HG03378 (cell line): ENCODE results near the gene KIAA1328.
A peak's percentile ranks its signal among the peaks of the same experiment; 100 is the strongest.
"Not testable (repeated sequence)": the region's sequence is repeated elsewhere in the genome, so short reads cannot be mapped to it uniquely, and the experiment has no call there.

Experiments used
- ATAC-seq: cut with Tn5 transposase; IDR thresholded peaks from one replicate; pipeline ENCODE4 v1.9.1; 2021; ENCODE audit warnings: mild to moderate bottlenecking, moderate library complexity; ENCODE audit not compliant: unreplicated experiment

KIAA1328 gene

GRCh38 chr18:36885981-36886380 is 57.1 kb downstream of the KIAA1328 start:
- ATAC-seq, result no peak

- no peak for ATAC-seq
These were observed 58.2 kb downstream of the KIAA1328 start for GRCh38 chr18:36887114-36887513.

DNA sequence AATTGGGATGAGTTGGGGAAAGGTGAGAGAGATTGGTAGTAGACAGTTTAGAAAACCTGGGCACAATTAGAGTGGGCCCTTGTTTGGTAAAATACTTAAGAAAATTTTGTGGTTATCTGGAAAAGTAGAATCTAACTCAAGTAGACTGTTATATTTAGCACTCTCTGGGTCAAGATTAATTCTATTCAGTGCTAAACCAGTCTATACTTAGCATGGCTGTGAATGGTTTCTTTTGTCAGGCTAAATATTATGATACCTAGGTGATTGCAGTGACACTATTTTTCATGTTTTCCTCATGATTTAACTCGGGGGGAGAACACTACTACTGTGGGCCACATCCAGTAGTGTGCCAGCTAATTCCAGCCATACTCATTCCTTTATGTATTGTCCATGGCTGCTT is 58.9 kb downstream of the KIAA1328 start:
- no peak for ATAC-seq

DNA sequence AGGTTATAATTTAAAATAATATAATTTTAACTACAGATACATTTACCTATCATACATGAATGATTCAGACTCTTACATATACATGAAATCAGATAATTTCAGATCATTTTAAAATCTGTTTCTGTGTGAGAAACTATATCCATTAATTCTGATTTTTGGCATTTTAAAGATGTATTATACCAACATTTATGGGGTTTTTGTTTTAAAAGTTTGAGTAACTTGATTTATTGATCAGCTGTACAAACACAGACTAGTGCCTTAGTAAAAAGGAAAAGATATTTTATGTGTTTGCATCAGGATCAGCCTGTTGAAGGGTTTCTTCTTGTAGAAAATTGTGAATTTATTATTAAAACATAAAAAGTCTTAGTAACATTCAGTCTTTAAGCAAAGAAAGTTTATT is 59.9 kb downstream of the KIAA1328 start:
- no peak for ATAC-seq

- no peak for ATAC-seq
These were observed 60.4 kb downstream of the KIAA1328 start for GRCh38 chr18:36889321-36889720.

- no peak for ATAC-seq
These were observed 60.8 kb downstream of the KIAA1328 start for GRCh38 chr18:36889742-36890141.

- no peak for ATAC-seq
These were observed 61.7 kb downstream of the KIAA1328 start for GRCh38 chr18:36890598-36890997.

DNA sequence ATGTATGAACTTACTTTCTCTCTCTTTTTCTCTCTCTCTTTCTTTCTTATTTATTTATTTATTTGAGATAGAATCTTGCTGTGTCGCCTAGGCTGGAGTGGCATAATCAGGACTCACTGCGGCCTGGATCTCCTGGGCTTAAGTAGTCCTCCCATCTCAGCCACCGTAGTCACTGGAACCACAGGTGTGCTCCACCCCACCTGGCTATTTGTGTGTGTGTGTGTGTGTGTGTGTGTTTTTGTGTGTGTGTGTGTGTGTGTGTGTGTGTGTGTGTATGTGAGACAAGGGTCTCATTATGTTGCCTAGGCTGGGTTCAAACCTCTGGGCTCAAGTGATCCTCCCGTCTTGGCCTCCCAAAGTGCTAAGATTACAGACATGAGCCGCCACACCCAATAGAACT is 64.3 kb downstream of the KIAA1328 start:
- ATAC-seq, result no peak

- ATAC-seq, result no peak
These were observed 66.7 kb downstream of the KIAA1328 start for GRCh38 chr18:36895606-36896005.

DNA sequence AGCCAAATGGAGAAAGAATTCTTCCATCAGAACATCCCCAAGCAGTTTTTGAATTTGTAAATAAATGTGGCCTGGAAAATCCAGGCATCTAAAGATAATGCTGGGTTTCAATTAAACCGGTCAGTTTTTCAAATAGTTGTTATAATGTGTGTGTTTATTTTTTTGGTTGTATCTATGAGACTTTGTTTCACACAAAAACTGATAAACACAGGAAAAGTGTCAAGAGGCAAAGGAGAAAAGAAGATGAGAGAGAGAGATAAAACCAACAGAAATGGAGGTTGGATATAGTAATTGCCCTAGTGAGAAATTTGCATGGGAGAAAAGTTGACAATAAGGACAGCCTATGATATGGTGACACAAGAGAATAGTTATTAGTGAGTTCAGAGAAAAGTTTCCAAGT is 68.3 kb downstream of the KIAA1328 start:
- ATAC-seq, result no peak

- ATAC-seq, result no peak
These were observed 70.4 kb downstream of the KIAA1328 start for GRCh38 chr18:36899289-36899688.

GRCh38 chr18:36900466-36900865 is 71.5 kb downstream of the KIAA1328 start:
- ATAC-seq, result no peak

GRCh38 chr18:36901277-36901701 is 72.4 kb downstream of the KIAA1328 start:
- ATAC-seq, result no peak

DNA sequence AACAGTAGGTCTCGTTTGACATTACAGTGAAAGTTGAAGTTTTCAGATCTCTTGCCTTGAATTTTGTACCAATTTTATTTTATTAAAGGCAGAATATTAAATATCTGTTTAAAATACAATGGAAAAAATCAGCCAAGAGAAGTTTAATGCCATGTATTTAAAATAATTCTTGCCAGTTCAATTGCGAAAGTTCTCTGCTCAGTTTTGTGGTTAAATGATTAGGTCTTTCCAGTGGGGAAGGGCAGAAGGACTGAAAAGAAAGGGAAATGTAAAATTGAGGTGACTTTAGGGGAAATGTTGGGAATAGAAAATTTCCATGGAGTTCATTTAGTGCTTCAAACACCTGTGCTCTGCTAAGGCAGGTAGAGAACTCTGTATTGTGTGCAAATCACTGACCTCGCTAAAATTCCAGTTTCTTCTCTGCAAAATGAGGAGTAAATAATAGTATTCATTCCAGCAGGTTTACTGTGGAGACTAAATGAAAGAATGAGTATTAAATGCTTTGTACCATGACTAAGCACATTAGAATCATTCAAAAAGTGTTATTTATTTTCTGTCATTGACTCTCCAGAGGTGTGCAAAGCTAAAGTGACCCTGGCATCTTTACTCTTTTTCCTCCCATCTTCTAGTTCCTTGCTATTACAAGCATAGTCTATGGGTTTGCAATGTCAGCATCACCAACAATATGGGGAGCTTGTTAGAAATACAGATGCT is 74.4 kb downstream of the KIAA1328 start:
- no peak for ATAC-seq

DNA sequence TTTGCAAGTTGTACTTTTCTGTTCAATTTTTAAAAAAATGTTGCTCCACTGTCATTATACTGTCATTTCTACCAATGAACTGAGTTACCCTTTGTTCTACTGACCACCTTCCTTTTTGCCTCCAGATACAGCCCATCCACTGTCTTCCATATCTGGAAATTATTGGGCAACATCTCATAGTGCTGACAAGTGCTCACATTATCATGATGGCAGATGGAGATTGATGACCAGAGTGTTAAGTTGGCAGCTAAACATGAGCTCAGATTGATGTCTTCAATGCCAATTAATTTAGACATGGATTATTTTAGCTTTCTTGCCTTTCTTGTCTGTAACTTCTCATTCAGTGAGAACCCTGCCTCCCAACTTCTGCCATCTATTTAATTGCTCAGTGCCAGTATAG is 76.6 kb downstream of the KIAA1328 start:
- ATAC-seq, result no peak

GRCh38 chr18:36909282-36909681 is 80.4 kb downstream of the KIAA1328 start:
- not testable (repeated sequence) for ATAC-seq

DNA sequence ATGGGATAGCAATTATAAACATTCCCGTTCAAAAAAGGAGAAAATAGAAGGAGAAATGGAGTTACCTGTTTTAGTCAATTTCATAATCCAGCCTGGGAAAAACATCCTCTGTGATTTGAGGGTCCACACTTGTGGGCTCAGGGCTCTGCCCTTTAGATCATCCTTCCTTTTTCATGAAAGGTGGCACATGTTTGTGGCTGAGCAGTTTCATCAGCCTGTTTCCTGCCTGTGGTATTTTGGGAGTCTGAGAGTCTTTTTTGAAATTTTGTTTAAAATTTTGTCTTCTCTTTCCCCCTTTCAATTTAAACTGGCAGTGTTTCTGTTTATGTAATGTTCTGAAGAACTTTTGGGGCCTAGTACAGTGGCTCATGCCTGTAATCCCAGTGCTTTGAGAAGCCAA is 84.0 kb downstream of the KIAA1328 start:
- ATAC-seq, result peak; percentile 68

- no peak for ATAC-seq
These were observed 89.0 kb downstream of the KIAA1328 start for GRCh38 chr18:36917907-36918306.

DNA sequence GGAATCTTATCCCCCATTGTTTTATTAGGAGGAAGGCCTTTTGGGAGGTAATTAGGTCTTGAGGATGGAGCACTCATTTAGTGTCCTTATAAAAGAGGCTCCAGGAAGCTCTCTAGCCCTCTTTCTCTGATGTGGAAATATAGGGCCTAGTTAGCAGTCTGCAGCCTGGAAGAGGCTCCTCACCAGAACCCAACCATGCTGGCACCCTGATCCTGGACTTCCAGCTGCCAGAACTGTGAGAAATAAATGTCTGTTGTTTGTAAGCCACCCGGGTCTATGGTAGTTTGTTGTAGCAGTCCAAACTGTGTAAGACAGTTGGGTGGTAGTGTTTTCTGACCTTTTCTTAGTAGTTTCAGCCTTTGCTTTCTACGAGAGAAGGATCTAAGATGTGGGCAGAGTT is 100.7 kb downstream of the KIAA1328 start:
- no peak for ATAC-seq

DNA sequence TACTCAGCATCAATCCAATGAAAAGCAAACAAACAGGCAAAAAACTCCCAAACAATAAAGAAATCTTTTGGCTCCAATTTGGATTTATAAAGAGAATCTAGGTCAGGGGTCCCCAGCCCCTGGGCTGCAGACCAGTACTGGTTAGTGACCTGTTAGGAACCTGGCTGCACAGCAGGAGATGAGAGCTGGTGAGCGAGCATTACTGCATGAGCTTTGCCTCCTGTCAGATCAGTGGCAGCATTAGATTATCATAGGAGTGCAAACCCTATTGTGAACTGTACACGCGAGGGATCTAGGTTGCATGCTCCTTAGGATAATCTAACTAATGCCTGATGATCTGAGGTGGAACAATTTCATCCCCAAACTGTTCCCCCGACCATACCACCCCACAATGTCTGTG is 102.2 kb downstream of the KIAA1328 start:
- no peak for ATAC-seq

GRCh38 chr18:36933552-36933951 is 104.6 kb downstream of the KIAA1328 start:
- ATAC-seq, result no peak

DNA sequence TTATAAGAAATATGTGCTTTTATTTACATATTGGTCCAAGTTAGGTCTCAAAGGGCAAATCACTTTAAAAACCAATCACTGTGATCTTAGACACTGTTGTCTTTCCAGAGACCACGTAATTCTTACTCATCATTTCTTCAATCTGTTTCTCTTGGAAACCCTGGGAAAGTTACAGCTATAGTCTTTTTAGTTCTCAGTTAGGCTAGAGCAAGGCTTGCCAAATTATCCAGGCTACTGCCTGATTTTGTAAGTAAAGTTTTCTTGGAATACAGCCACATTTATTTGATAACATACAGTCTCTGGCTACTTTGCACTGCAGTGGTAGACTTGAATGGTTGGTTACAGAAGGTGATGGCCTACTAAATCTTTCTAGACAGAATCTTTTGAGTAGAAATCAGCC is 106.0 kb downstream of the KIAA1328 start:
- ATAC-seq, result no peak

DNA sequence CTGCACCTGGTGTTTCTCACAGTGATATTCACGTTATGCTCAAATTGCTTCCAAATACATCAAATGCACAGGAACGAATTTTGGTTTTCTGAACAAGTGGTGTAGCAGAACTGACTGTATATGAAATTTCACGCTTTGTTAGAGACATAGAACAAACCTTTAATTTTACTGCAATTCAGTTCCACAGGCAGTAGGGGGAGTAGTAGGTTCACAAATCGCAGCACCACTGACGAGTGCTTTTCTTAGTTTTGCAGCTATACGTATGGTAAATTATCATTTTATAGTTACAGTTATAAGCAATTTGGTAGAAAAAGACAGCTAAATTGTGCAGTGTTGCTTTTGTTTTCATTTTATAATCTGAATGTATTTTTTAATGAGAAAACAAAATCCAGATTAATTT is 113.3 kb downstream of the KIAA1328 start:
- ATAC-seq, result peak; percentile 73
